GM12892 (cell line): ENCODE results near the gene COL6A3.

ENCODE experiments used
- DNase-seq: peaks from one replicate; pipeline ENCODE4 v3.0.0; 2011; ENCODE audit not compliant: insufficient read length
- FAIRE-seq: peaks from 2 replicates; lab custom pipeline; 2011; peaks lifted over from hg19 to GRCh38; lab: Jason Lieb, UNC
- POLR2A ChIP-seq: IDR thresholded peaks from 2 replicates; pipeline ENCODE4 v1.6.1; 2011; ENCODE audit warnings: low read depth, low read length, control low read depth
- POLR2AphosphoS5 ChIP-seq: IDR thresholded peaks from 2 replicates; pipeline ENCODE4 v1.6.1; 2011; ENCODE audit warnings: low read depth, low read length, control low read depth
- TAF1 ChIP-seq: IDR thresholded peaks from 2 replicates; pipeline ENCODE4 v1.6.1; 2011; ENCODE audit warnings: low read depth, mild to moderate bottlenecking, control low read depth, low read length, borderline replicate concordance

COL6A3 gene

GRCh38 chr2:237350597-237350996 is 63.4 kb downstream of the COL6A3 start:
- FAIRE-seq (no peak), DNase-seq (no peak)
- TF ChIP-seq TAF1 (no peak), POLR2A (no peak), POLR2AphosphoS5 (no peak)

GRCh38 chr2:237350070-237350469 is 63.9 kb downstream of the COL6A3 start:
- FAIRE-seq (no peak), DNase-seq (no peak)
- TF ChIP-seq POLR2AphosphoS5 (no peak), POLR2A (no peak), TAF1 (no peak)

- FAIRE-seq (no peak), DNase-seq (no peak)
- TF ChIP-seq POLR2A (no peak), TAF1 (no peak), POLR2AphosphoS5 (no peak)
Observed at GRCh38 chr2:237348281-237348865, 65.6 kb downstream of the COL6A3 start.

- no peak for DNase-seq
- TF ChIP-seq POLR2AphosphoS5 (no peak), POLR2A (no peak), TAF1 (no peak)
- no peak for FAIRE-seq
Observed at GRCh38 chr2:237345891-237346640, 67.9 kb downstream of the COL6A3 start.

- TF ChIP-seq POLR2A (no peak), TAF1 (no peak), POLR2AphosphoS5 (no peak)
- DNase-seq: no peak
- no peak for FAIRE-seq
Observed at GRCh38 chr2:237345411-237345810, 68.6 kb downstream of the COL6A3 start.

GRCh38 chr2:237344942-237345341 is 69.0 kb downstream of the COL6A3 start:
- FAIRE-seq (no peak), DNase-seq (no peak)
- TF ChIP-seq TAF1 (no peak), POLR2AphosphoS5 (no peak), POLR2A (no peak)

GRCh38 chr2:237343993-237344392 is 70.0 kb downstream of the COL6A3 start:
- no peak for DNase-seq
- TF ChIP-seq TAF1 (no peak), POLR2AphosphoS5 (no peak), POLR2A (no peak)
- FAIRE-seq: no peak

GRCh38 chr2:237341872-237342271 is 72.1 kb downstream of the COL6A3 start:
- no peak for DNase-seq
- no peak for TF ChIP-seq POLR2AphosphoS5
- TF ChIP-seq TAF1: no peak
- no peak for TF ChIP-seq POLR2A
- no peak for FAIRE-seq

- no peak for DNase-seq
- no peak for FAIRE-seq
- TF ChIP-seq TAF1: no peak
- TF ChIP-seq POLR2AphosphoS5: no peak
- no peak for TF ChIP-seq POLR2A
Observed at GRCh38 chr2:237337586-237337985, 76.4 kb downstream of the COL6A3 start.

- TF ChIP-seq POLR2A (no peak), TAF1 (no peak)
- FAIRE-seq: no peak
- DNase-seq: no peak
Observed at GRCh38 chr2:237336131-237336530, 77.8 kb downstream of the COL6A3 start.

GRCh38 chr2:237333748-237334147 is 80.2 kb downstream of the COL6A3 start:
- DNase-seq: no peak
- TF ChIP-seq TAF1 (no peak), POLR2A (no peak), POLR2AphosphoS5 (no peak)

GRCh38 chr2:237330541-237330940 is 83.4 kb downstream of the COL6A3 start:
- no peak for FAIRE-seq

More at GRCh38 chr2:237333748-237334147, 80.2 kb downstream of the COL6A3 start:
- FAIRE-seq: no peak

More at GRCh38 chr2:237330541-237330940, 83.4 kb downstream of the COL6A3 start:
- TF ChIP-seq POLR2A (no peak), TAF1 (no peak), POLR2AphosphoS5 (no peak)
- DNase-seq: no peak
